T47D (cell line): ENCODE results near the gene LCLAT1.
"Not testable (repeated sequence)": the region's sequence is repeated elsewhere in the genome, so short reads cannot be mapped to it uniquely, and the experiment has no call there.

ENCODE experiments used
- DNase-seq, 2 experiments: peaks; one replicate each; pipeline versions ENCODE4 v3.0.0 to v3.0.0-alpha.2; 2011 to 2012; ENCODE audit warnings: low read depth in 1 of 2, low spot score in 1 of 2
- JUND ChIP-seq: IDR thresholded peaks from 2 replicates; pipeline ENCODE4 v1.6.1; 2012; ENCODE audit warnings: low read depth
- in situ Hi-C: cut with HindIII; loops from 2 replicates; pipeline ENCODE4 v1.10.0; 2016; ENCODE audit warnings: low sequenced_read_pairs, low pct_unique_long_range_greater_than_20kb

LCLAT1 gene

DNA sequence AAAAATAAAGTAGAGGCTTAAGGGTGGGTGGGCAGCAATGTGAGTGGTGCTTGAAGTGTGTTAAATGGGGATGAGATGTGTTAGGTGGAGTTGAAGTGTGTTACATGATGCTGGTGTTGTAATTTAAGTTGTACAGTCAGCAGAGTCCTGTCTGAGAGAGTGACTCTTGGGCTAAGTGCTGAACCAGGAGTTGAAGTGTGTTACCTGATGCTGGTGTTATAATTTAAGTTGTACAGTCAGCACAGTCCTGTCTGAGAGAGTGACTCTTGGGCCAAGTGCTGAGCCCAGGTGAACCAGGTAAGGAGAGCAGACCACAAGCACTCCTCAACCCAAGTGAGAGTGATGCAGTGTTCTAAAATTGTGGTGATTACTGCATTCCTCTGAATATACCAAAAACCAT, 40.6 kb downstream of the LCLAT1 start:
- no peak for DNase-seq
- no peak for TF ChIP-seq JUND
- in situ Hi-C loops: no loop called here

DNA sequence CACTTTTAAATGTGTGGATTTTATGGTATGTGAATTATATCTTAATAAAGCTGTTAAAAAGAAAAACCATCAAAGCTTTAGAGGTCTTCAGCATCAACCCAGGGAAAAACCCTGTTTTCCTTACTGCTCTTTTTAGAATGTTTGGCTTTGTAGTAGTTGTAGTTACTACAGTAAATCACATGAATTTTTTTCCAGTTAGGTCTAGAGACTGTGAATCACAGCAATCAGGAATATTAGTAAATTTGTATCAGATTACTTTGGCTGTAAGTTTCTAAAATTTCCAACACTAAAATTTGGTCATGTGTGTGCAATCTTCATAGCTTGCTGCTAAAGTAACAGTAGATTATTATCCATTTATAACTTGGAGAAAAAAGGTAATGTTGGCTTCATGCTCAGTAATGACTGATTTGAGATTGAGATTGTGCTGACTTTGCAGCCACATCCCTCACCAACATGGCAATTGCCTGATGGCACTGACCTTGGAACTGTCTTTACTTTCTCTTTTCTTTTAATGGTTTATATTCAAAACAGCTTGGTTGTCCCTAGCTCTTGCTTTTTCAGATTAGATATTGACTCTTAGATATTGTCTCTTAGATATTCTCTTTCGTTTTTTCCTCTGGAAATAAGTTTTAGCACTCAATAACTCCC, 41.1 kb downstream of the LCLAT1 start:
- TF ChIP-seq JUND: no peak

DNA sequence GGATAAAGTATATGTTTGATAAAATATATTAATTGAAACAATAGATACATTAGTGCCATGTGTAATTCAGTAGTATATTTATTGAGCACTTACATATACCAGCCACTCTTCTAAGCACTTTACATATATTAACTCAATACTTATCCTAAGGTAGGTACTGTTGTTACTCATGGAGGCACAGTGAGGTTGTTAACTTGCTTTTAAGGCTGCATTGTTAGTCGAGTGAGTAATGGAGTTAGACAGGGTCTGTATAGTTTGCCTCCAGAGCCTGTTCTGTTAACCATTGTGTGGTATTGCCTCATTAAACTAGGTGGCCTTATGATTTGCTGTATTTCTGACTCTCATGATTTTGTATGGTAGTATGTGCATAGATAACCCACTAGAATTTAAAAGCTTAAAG, 44.2 kb downstream of the LCLAT1 start:
- in situ Hi-C loops: no loop called here
- no peak for DNase-seq
- TF ChIP-seq JUND: no peak

More for the DNA sequence above, 41.1 kb downstream of the LCLAT1 start:
- DNase-seq: no peak
- in situ Hi-C loops: no loop called here

DNA sequence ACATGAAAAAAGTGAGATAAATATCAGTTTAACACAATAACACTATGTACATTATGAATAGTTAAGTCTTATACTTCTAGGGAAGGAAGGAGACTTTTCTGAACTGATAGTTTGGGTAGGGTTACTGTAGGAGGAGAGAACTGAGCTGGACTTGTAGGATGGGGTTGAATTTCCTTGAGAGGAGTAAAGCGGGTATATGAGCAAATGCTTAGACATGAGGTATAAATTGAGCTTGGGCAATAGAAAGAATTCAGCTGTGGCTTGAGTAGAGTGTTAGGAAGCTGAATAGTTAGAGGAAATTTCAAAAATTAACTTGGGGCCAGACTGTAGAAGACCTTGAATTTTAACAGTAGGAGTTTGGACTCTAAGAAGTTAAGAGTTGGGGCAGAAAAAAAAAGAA, 45.1 kb downstream of the LCLAT1 start:
- in situ Hi-C loops: no loop called here
- DNase-seq: no peak
- no peak for TF ChIP-seq JUND

DNA sequence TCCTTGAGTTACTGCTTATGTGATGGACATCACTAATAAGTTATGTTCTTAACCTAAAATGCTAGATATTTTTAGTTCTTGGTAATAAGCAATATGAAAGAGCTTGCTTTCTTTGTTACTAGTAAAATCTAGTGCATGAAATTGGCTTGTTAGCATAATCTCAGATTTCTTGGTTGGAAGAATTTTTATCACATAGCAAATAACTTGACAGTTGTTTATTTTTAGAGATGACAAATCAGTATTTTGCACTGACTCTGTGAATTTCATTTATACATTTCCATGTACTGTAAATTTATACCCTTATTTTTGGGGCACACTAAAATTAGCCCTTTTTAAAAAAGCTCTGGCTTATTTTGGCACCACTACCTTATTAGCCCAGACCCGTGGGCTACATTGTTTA, 45.6 kb downstream of the LCLAT1 start:
- in situ Hi-C loops: no loop called here
- TF ChIP-seq JUND: no peak
- no peak for DNase-seq

DNA sequence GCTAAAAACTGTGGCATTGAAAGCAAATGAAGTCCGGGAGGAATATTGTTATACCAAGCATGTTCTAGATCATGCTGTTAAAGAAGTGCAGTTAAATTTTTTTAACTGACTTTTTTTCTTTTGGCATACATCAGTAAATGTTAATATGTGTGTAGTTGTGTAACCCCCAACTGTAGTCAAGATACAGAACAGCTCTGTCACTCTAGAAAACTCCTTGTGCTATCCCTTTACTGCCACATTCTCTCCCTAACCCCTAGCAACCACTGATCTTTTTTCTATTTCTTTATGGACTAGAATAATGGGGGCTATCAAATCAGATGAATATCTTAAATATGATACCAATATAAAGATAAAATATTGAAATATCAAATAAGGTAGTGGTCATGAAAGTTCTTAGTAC, 46.4 kb downstream of the LCLAT1 start:
- in situ Hi-C loops: no loop called here
- no peak for TF ChIP-seq JUND
- no peak for DNase-seq

DNA sequence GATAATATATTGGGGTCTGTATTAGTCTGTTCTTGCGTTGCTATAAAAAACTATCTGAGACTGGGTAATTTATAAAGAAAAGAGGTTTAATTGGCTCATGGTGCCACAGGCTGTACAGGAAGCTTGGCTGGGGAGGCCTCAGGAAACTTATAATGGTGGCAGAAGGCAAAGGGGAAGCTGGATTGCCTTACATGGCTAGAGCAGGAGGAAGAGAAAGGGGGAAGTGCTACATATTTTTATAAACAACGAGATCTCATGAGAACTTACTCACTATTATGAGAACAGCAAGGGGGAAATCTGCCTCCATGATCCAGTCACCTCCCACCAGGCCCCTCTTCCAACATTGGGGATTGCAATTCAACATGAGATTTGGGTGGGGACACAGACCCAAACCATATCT, 48.9 kb downstream of the LCLAT1 start:
- in situ Hi-C loops, DNase-seq: not testable (repeated sequence)

DNA sequence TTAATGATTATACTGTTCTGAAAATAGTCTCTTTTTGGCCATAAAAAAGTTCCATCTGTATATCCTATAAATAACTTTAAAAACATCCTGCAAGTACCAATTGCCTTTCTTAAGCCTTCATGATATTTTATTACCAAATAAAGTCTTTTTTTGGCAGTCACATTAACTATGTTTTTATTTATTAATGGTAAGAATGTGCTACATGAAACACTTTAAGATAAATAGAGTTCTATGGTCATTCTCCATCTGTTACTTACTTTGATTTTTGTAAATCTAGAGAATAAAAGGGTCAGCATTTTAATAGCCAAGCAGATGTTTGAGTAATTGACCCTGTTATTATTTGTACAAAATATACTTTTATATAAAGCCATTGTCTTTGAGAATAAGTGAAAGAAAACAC, 52.6 kb downstream of the LCLAT1 start:
- no peak for DNase-seq
- TF ChIP-seq JUND: no peak
- in situ Hi-C loops: no loop called here

DNA sequence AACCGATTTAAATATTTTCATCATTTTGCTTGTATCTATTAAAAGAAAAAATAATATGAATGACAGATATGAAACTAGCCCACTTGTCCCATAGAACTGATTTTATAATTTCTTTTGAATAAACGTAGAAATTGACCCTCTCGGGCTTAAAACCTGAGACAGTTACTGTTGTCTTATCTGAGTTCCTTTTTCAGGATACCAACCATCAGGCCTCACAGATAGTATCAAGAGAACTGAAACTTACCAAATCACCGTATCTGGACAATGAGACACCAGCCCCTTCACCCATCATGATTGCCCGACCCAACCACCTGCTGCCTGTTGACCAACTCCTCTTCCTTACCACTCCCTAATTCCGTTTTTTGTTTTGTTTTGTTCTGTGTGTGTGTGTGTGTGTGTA, 53.7 kb downstream of the LCLAT1 start:
- in situ Hi-C loops: no loop called here
- TF ChIP-seq JUND: no peak
- DNase-seq: no peak

DNA sequence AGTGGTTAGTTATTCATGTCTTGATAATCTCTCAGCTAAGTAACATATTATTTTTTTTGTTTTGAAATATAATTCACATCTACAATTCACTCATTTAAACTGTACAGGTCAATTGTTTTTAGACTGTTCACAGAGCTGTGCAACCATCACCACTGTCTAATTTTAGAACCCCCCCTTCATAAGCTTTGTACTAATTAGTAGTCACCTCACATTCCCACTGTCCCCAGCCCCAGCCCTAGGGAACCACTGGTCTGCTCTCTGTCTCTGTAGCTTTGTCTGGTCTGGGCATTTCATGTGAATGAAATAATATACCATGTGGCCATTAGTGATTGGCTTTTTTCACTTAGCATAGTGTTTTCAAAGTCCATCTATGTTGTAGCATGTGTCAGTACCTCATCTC, 55.3 kb downstream of the LCLAT1 start:
- no peak for TF ChIP-seq JUND
- in situ Hi-C loops: no loop called here
- no peak for DNase-seq

DNA sequence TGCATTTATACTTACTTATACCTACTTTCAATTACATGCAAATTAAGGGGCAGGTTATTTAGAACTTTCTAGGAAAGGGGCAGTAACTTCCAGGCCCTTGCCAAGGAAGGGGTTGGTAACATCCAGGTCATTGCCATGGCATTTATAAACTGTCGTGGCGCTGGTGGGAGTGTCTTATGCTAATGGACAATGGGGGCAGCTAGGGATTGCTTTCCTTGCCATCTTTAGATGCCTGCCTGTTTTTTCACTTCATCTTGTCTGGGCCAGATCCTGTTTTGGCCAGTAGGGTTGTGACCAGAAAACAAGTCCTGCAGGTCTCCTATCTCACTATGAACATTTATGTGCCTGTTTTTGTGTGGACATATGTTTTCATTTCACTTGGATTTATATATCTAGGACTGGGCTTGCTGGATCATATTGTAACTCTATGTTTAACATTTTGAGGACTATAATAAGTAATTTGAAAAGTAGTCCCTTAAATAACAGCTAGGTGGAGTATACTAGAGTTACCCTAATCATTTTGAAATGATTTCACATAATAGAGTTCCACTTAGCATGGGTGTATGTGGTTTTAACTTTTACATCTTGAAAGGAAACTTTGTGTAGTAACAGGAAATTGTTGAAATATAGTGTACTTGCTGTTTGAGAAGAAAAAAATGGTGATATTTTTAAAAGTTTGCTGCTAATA, 56.1 kb downstream of the LCLAT1 start:
- no peak for TF ChIP-seq JUND
- in situ Hi-C loops: no loop called here
- no peak for DNase-seq

DNA sequence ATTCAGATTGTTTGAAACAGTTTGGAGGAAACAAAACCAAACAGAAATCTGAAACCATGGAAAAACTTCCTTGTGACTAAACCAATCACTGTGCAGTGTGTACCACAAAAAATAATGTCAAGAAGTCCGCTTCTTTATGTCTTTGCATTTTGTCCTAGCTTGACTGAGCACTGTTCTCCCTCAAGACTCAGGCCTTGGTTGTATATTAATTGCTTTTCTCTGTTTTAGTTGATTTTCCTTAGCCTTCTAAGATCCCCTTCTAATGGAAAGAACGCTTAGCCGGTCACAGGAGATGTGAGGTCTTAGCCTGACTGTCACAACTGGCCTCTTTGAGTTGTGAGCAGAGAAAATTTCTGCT, 56.6 kb downstream of the LCLAT1 start:
- in situ Hi-C loops: no loop called here
- no peak for DNase-seq
- TF ChIP-seq JUND: no peak

DNA sequence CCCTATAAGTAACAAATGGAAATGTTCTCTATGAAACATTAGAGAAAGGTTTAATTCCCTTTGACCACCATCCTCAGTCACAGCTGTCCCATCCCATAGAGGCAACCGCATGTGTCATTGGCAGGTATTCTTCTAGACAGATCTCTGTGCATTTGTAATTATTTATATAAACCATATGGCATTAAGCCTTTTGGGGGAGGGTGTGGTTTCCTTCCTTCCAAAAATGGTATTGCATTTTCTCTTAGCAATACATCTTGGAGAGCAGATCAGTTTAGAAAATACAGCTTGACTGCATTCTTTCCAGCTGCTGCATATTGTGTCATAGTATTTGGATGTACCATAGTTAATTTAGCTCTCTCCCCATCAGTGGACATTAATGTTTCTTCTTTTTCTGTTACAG, 57.7 kb downstream of the LCLAT1 start:
- TF ChIP-seq JUND: no peak
- in situ Hi-C loops: no loop called here
- DNase-seq: no peak
